Stimulated activated naive B cell treated with anti-CD40 and anti-IgM and Interleukin-4, amounts not matched to agents 10 μg/mL and 1 μg/mL and 100 μg/mL, for 72 hours (primary cell): ENCODE results near the gene CCM2.

Experiments
- ATAC-seq, 2 donors: fragments of 150-1000 bp; cut with Tn5 transposase; replicated peaks; 2 replicates each; pipeline ENCODE4 v1.10.0; 2021; ENCODE audit warnings: moderate library complexity in 1 of 2
- DNase-seq: peaks from one replicate; pipeline ENCODE4 v3.0.0; 2021
- H3K27ac Mint-ChIP-seq: one replicate; pipeline ENCODE4 v1.8.0; 2022; ENCODE audit warnings: mild to moderate bottlenecking, mixed read lengths
- H3K27me3 Mint-ChIP-seq, 2 donors: one replicate each; pipeline ENCODE4 v1.8.0; 2022; ENCODE audit warnings: mixed read lengths in 2 of 2
- H3K36me3 Mint-ChIP-seq, 2 donors: one replicate each; pipeline ENCODE4 v1.8.0; 2022; ENCODE audit warnings: mixed read lengths in 2 of 2, mild to moderate bottlenecking in 1 of 2
- H3K4me1 Mint-ChIP-seq, 2 donors: one replicate each; pipeline ENCODE4 v1.8.0; 2022; ENCODE audit warnings: mixed read lengths in 2 of 2, mild to moderate bottlenecking in 1 of 2
- H3K4me3 Mint-ChIP-seq, 2 donors: one replicate each; pipeline ENCODE4 v1.8.0; 2022; ENCODE audit warnings: mild to moderate bottlenecking in 2 of 2, mixed read lengths in 2 of 2, moderate library complexity in 1 of 2
- H3K9me3 Mint-ChIP-seq, 2 donors: one replicate each; pipeline ENCODE4 v1.8.0; 2022; ENCODE audit warnings: mixed read lengths in 2 of 2, mild to moderate bottlenecking in 1 of 2

Gene CCM2

GRCh38 chr7:45125193-45125904 is 125.3 kb downstream of the CCM2 start:
- no peak overlapping the region for H3K4me3 Mint-ChIP-seq
- DNase-seq (no peak), ATAC-seq (no peak)
- H3K27ac Mint-ChIP-seq: peak overlapping the region; percentile 72
- H3K27me3 Mint-ChIP-seq: no peaks in the 10 kb centered on the region
- H3K4me1 Mint-ChIP-seq: peaks cover 9 to 15% of the 10 kb centered on the region in 2 donors
- no peaks in the 10 kb centered on the region for H3K36me3 Mint-ChIP-seq
- no peaks in the 10 kb centered on the region for H3K9me3 Mint-ChIP-seq
